ENCODE data around the gene ATAD1.
A peak's percentile ranks its signal among the peaks of the same experiment; 100 is the strongest.

Gene ATAD1

GRCh38 chr10:87764072-87764934 lies 53.7 kb downstream of the ATAD1 start:
- no peak overlapping the region for H3K4ac ChIP-seq (ENCODE audit: low read depth, low read length)
- no peak overlapping the region for H3K4me2 ChIP-seq (ENCODE audit: low read length)
- no peak overlapping the region for H3K23ac ChIP-seq (ENCODE audit: low read length)
- no peak overlapping the region for H3K27ac ChIP-seq (ENCODE audit: low read depth, low read length)
- H2BK5ac ChIP-seq (ENCODE audit: low read depth, low read length, poor library complexity): no peak overlapping the region
- no peak overlapping the region for H2BK12ac ChIP-seq (ENCODE audit: low read length)
- peaks cover 7 to 11% of the 10 kb centered on the region in 2 experiments for H3K36me3 ChIP-seq (ENCODE audit: control insufficient read depth in 1 of 2, insufficient read depth in 2 of 2, low read length in 2 of 2)
- no peak overlapping the region for H3K9ac ChIP-seq (ENCODE audit: low read length)
- no peaks in the 10 kb centered on the region for H3K27me3 ChIP-seq (ENCODE audit: insufficient read depth, low read length)
- H3K9me3 ChIP-seq (ENCODE audit: insufficient read depth, low read depth, low read length): no peaks in the 10 kb centered on the region
- no peak overlapping the region for H3K4me3 ChIP-seq (ENCODE audit: low read depth, low read length)
- H2AFZ ChIP-seq (ENCODE audit: insufficient read depth, low read length, poor library complexity): no peak overlapping the region
- H3K14ac ChIP-seq (ENCODE audit: low read length): no peak overlapping the region
- WGBS (ENCODE audit: extremely low coverage, insufficient coverage, insufficient read length): no CpG with 5 or more reads among the region's 13 CpGs
- no peak overlapping the region for H2AK5ac ChIP-seq (ENCODE audit: low read length)
- H3K18ac ChIP-seq (ENCODE audit: low read length): no peak overlapping the region
- no peak overlapping the region for H4K12ac ChIP-seq (ENCODE audit: low read depth, low read length)
- no peaks in the 10 kb centered on the region for H3K4me1 ChIP-seq (ENCODE audit: control insufficient read depth in 1 of 2, insufficient read depth in 2 of 2, low read length in 2 of 2)
- no peak overlapping the region for H2BK120ac ChIP-seq (ENCODE audit: insufficient read depth, low read length, poor library complexity)
- H3K79me1 ChIP-seq (ENCODE audit: low read length): no peaks in the 10 kb centered on the region
- H3K79me2 ChIP-seq (ENCODE audit: control insufficient read depth, insufficient read depth, low read length, poor library complexity): no peaks in the 10 kb centered on the region
- H4K91ac ChIP-seq (ENCODE audit: low read depth, low read length): no peak overlapping the region
- no peak overlapping the region for H4K8ac ChIP-seq (ENCODE audit: low read depth, low read length)
- DNase-seq: no peak

- H2BK5ac ChIP-seq (ENCODE audit: low read depth, low read length, poor library complexity): no peak overlapping the region
- no peak overlapping the region for H2AFZ ChIP-seq (ENCODE audit: insufficient read depth, low read length, poor library complexity)
- no peak overlapping the region for H4K91ac ChIP-seq (ENCODE audit: low read depth, low read length)
- no peak overlapping the region for H3K14ac ChIP-seq (ENCODE audit: low read length)
- H3K79me1 ChIP-seq (ENCODE audit: low read length): no peaks in the 10 kb centered on the region
- H2BK12ac ChIP-seq (ENCODE audit: low read length): no peak overlapping the region
- H3K4me2 ChIP-seq (ENCODE audit: low read length): no peak overlapping the region
- H3K9ac ChIP-seq (ENCODE audit: low read length): no peak overlapping the region
- H3K27me3 ChIP-seq (ENCODE audit: insufficient read depth, low read length): no peaks in the 10 kb centered on the region
- no peak overlapping the region for H2BK120ac ChIP-seq (ENCODE audit: insufficient read depth, low read length, poor library complexity)
- no peak overlapping the region for H3K4me3 ChIP-seq (ENCODE audit: low read depth, low read length)
- H3K27ac ChIP-seq (ENCODE audit: low read depth, low read length): no peak overlapping the region
- H3K79me2 ChIP-seq (ENCODE audit: control insufficient read depth, insufficient read depth, low read length, poor library complexity): no peaks in the 10 kb centered on the region
- H3K4me1 ChIP-seq (ENCODE audit: control insufficient read depth in 1 of 2, insufficient read depth in 2 of 2, low read length in 2 of 2): no peaks in the 10 kb centered on the region
- H3K9me3 ChIP-seq (ENCODE audit: insufficient read depth, low read depth, low read length): no peaks in the 10 kb centered on the region
- peak in 1 of 2 donors; percentile 30 for DNase-seq
- no peak overlapping the region for H3K23ac ChIP-seq (ENCODE audit: low read length)
- peaks cover 7 to 9% of the 10 kb centered on the region in 2 experiments for H3K36me3 ChIP-seq (ENCODE audit: control insufficient read depth in 1 of 2, insufficient read depth in 2 of 2, low read length in 2 of 2)
- H4K8ac ChIP-seq (ENCODE audit: low read depth, low read length): no peak overlapping the region
- WGBS (ENCODE audit: extremely low coverage, insufficient coverage, insufficient read length): no CpG with 5 or more reads among the region's 5 CpGs
- H2AK5ac ChIP-seq (ENCODE audit: low read length): no peak overlapping the region
- no peak overlapping the region for H4K12ac ChIP-seq (ENCODE audit: low read depth, low read length)
- no peak overlapping the region for H3K18ac ChIP-seq (ENCODE audit: low read length)
- H3K4ac ChIP-seq (ENCODE audit: low read depth, low read length): no peak overlapping the region
These were observed 54.8 kb downstream of the ATAD1 start for GRCh38 chr10:87763086-87763861.

GRCh38 chr10:87761892-87762291 lies 56.1 kb downstream of the ATAD1 start:
- no peaks in the 10 kb centered on the region for H3K4me1 ChIP-seq (ENCODE audit: control insufficient read depth in 1 of 2, insufficient read depth in 2 of 2, low read length in 2 of 2)
- no peak overlapping the region for H4K8ac ChIP-seq (ENCODE audit: low read depth, low read length)
- H3K4me2 ChIP-seq (ENCODE audit: low read length): no peak overlapping the region
- WGBS (ENCODE audit: extremely low coverage, insufficient coverage, insufficient read length): no CpG with 5 or more reads among the region's 2 CpGs
- H3K4me3 ChIP-seq (ENCODE audit: low read depth, low read length): no peak overlapping the region
- no peaks in the 10 kb centered on the region for H3K27me3 ChIP-seq (ENCODE audit: insufficient read depth, low read length)
- H3K18ac ChIP-seq (ENCODE audit: low read length): no peak overlapping the region
- no peak overlapping the region for H3K4ac ChIP-seq (ENCODE audit: low read depth, low read length)
- H2BK5ac ChIP-seq (ENCODE audit: low read depth, low read length, poor library complexity): no peak overlapping the region
- no peak overlapping the region for H2BK120ac ChIP-seq (ENCODE audit: insufficient read depth, low read length, poor library complexity)
- no peak overlapping the region for H4K91ac ChIP-seq (ENCODE audit: low read depth, low read length)
- H2AFZ ChIP-seq (ENCODE audit: insufficient read depth, low read length, poor library complexity): no peak overlapping the region
- no peaks in the 10 kb centered on the region for H3K79me2 ChIP-seq (ENCODE audit: control insufficient read depth, insufficient read depth, low read length, poor library complexity)
- no peaks in the 10 kb centered on the region for H3K9me3 ChIP-seq (ENCODE audit: insufficient read depth, low read depth, low read length)
- no peak overlapping the region for H3K9ac ChIP-seq (ENCODE audit: low read length)
- peak; percentile 14 to 28 for DNase-seq
- peaks cover 4 to 5% of the 10 kb centered on the region in 2 experiments for H3K36me3 ChIP-seq (ENCODE audit: control insufficient read depth in 1 of 2, insufficient read depth in 2 of 2, low read length in 2 of 2)
- no peak overlapping the region for H3K23ac ChIP-seq (ENCODE audit: low read length)
- H3K27ac ChIP-seq (ENCODE audit: low read depth, low read length): no peak overlapping the region
- H3K79me1 ChIP-seq (ENCODE audit: low read length): no peaks in the 10 kb centered on the region
- no peak overlapping the region for H2AK5ac ChIP-seq (ENCODE audit: low read length)
- H3K14ac ChIP-seq (ENCODE audit: low read length): no peak overlapping the region
- H4K12ac ChIP-seq (ENCODE audit: low read depth, low read length): no peak overlapping the region
- no peak overlapping the region for H2BK12ac ChIP-seq (ENCODE audit: low read length)

GRCh38 chr10:87761153-87761552 lies 56.9 kb downstream of the ATAD1 start:
- H3K14ac ChIP-seq (ENCODE audit: low read length): no peak overlapping the region
- no peak overlapping the region for H3K9ac ChIP-seq (ENCODE audit: low read length)
- H2BK12ac ChIP-seq (ENCODE audit: low read length): no peak overlapping the region
- H3K79me2 ChIP-seq (ENCODE audit: control insufficient read depth, insufficient read depth, low read length, poor library complexity): no peaks in the 10 kb centered on the region
- H3K27me3 ChIP-seq (ENCODE audit: insufficient read depth, low read length): no peaks in the 10 kb centered on the region
- no peak overlapping the region for H2BK120ac ChIP-seq (ENCODE audit: insufficient read depth, low read length, poor library complexity)
- H4K12ac ChIP-seq (ENCODE audit: low read depth, low read length): no peak overlapping the region
- no peak overlapping the region for H3K4me3 ChIP-seq (ENCODE audit: low read depth, low read length)
- no CpG with 5 or more reads among the region's 4 CpGs for WGBS (ENCODE audit: extremely low coverage, insufficient coverage, insufficient read length)
- H3K4ac ChIP-seq (ENCODE audit: low read depth, low read length): no peak overlapping the region
- no peak for DNase-seq
- H3K4me2 ChIP-seq (ENCODE audit: low read length): no peak overlapping the region
- no peaks in the 10 kb centered on the region for H3K79me1 ChIP-seq (ENCODE audit: low read length)
- H2AK5ac ChIP-seq (ENCODE audit: low read length): no peak overlapping the region
- no peak overlapping the region for H2AFZ ChIP-seq (ENCODE audit: insufficient read depth, low read length, poor library complexity)
- H3K4me1 ChIP-seq (ENCODE audit: control insufficient read depth in 1 of 2, insufficient read depth in 2 of 2, low read length in 2 of 2): no peaks in the 10 kb centered on the region
- H3K36me3 ChIP-seq (ENCODE audit: control insufficient read depth in 1 of 2, insufficient read depth in 2 of 2, low read length in 2 of 2): peaks cover 3 to 4% of the 10 kb centered on the region in 2 experiments
- no peak overlapping the region for H3K18ac ChIP-seq (ENCODE audit: low read length)
- H2BK5ac ChIP-seq (ENCODE audit: low read depth, low read length, poor library complexity): no peak overlapping the region
- no peaks in the 10 kb centered on the region for H3K9me3 ChIP-seq (ENCODE audit: insufficient read depth, low read depth, low read length)
- no peak overlapping the region for H4K8ac ChIP-seq (ENCODE audit: low read depth, low read length)
- H3K23ac ChIP-seq (ENCODE audit: low read length): no peak overlapping the region
- H4K91ac ChIP-seq (ENCODE audit: low read depth, low read length): no peak overlapping the region
- H3K27ac ChIP-seq (ENCODE audit: low read depth, low read length): no peak overlapping the region
